ENCODE results near the gene ADCY6. TPM values are rescaled to one million over a fixed set of nuclear protein-coding genes. Genes with fewer than 3 reads are reported as not detected.

The ADCY6 gene
- total and polyA plus RNA-seq, 4 donors: 4.3 to 30.5 (median 10.5) TPM

- DNase-seq (ENCODE audit: low spot score): no peak
- Histone ChIP-seq H3K4me3 (ENCODE audit: low read depth in 1 of 3, low read length in 3 of 3) (no peak overlapping the region), H3K36me3 (ENCODE audit: control insufficient read depth in 4 of 4, insufficient read depth in 3 of 4, low read depth in 1 of 4, low read length in 3 of 4) (peaks cover 0 to 3% (median 1%) of the 10 kb centered on the region in 4 donors), H3K9me3 (ENCODE audit: control insufficient read depth in 4 of 4, low read length in 3 of 4) (no peaks in the 10 kb centered on the region), H3K9ac (ENCODE audit: low read depth in 1 of 2, low read length in 2 of 2) (no peak overlapping the region), H3K4me1 (ENCODE audit: control insufficient read depth in 4 of 4, insufficient read depth in 4 of 4, low read length in 3 of 4) (peaks cover 1 to 22% (median 15%) of the 10 kb centered on the region in 4 donors), H3K27me3 (ENCODE audit: control insufficient read depth in 4 of 4, insufficient read depth in 4 of 4, low read length in 3 of 4) (no peaks in the 10 kb centered on the region), H3K27ac (ENCODE audit: low read depth in 1 of 2, low read length in 2 of 2) (no peak overlapping the region)
- TF ChIP-seq EGR1 (IDR thresholded peaks at IDR 0.05; ENCODE audit: low read depth in 2 of 2): no peak
- no peak for TF ChIP-seq GABPA (IDR thresholded peaks at IDR 0.05 in 1 of 2, conservative IDR thresholded peaks at IDR 0.05 in 1 of 2)
- TF ChIP-seq HNF4G (IDR thresholded peaks at IDR 0.05): no peak
- TF ChIP-seq ATF3 (IDR thresholded peaks at IDR 0.05): no peak
- no peak for TF ChIP-seq CTCF (IDR thresholded peaks at IDR 0.05; ENCODE audit: low read depth, low read length, missing input control)
- TF ChIP-seq RXRA (IDR thresholded peaks at IDR 0.05): no peak
- no peak for TF ChIP-seq ZBTB33 (IDR thresholded peaks at IDR 0.05)
- TF ChIP-seq YY1 (IDR thresholded peaks at IDR 0.05): no peak
- WGBS: 68% methylated on average over 7 of the region's 7 CpGs
Measured at GRCh38 chr12:48786591-48787544, 2.0 kb downstream of the ADCY6 start.

- TF ChIP-seq YY1 (IDR thresholded peaks at IDR 0.05) (no peak), RXRA (IDR thresholded peaks at IDR 0.05) (no peak), FOXA1 (IDR thresholded peaks at IDR 0.05) (no peak), SP1 (IDR thresholded peaks at IDR 0.05) (no peak), MAX (IDR thresholded peaks at IDR 0.05) (no peak), REST (IDR thresholded peaks at IDR 0.05) (no peak), HNF4G (IDR thresholded peaks at IDR 0.05) (no peak), CTCF (IDR thresholded peaks at IDR 0.05; ENCODE audit: low read depth, low read length, missing input control) (no peak), TAF1 (conservative IDR thresholded peaks at IDR 0.05) (no peak), GABPA (IDR thresholded peaks at IDR 0.05 in 1 of 2, conservative IDR thresholded peaks at IDR 0.05 in 1 of 2) (no peak), HNF4A (conservative IDR thresholded peaks at IDR 0.05) (no peak)
- DNase-seq (ENCODE audit: low spot score): no peak
- H3K9me3 ChIP-seq (ENCODE audit: control insufficient read depth in 4 of 4, low read length in 3 of 4): no peaks in the 10 kb centered on the region
- H3K9ac ChIP-seq (ENCODE audit: low read depth in 1 of 2, low read length in 2 of 2): no peak overlapping the region
- no peaks in the 10 kb centered on the region for H3K27me3 ChIP-seq (ENCODE audit: control insufficient read depth in 4 of 4, insufficient read depth in 4 of 4, low read length in 3 of 4)
- H3K4me1 ChIP-seq (ENCODE audit: control insufficient read depth in 4 of 4, insufficient read depth in 4 of 4, low read length in 3 of 4): peaks cover 1 to 15% (median 10%) of the 10 kb centered on the region in 4 donors
- H3K36me3 ChIP-seq (ENCODE audit: control insufficient read depth in 4 of 4, insufficient read depth in 3 of 4, low read depth in 1 of 4, low read length in 3 of 4): peaks cover 0 to 4% (median 1%) of the 10 kb centered on the region in 4 donors
- 97% methylated on average over 4 of the region's 4 CpGs for WGBS
- H3K4me3 ChIP-seq (ENCODE audit: low read depth in 1 of 3, low read length in 3 of 3): no peak overlapping the region
- no peak overlapping the region for H3K27ac ChIP-seq (ENCODE audit: low read depth in 1 of 2, low read length in 2 of 2)
Measured at GRCh38 chr12:48783432-48783831, 5.5 kb downstream of the ADCY6 start.

Measured in liver (tissue), 9 donors.